ENCODE measurements around the gene KIF14.

- TF ChIP-seq, protein P1, sequence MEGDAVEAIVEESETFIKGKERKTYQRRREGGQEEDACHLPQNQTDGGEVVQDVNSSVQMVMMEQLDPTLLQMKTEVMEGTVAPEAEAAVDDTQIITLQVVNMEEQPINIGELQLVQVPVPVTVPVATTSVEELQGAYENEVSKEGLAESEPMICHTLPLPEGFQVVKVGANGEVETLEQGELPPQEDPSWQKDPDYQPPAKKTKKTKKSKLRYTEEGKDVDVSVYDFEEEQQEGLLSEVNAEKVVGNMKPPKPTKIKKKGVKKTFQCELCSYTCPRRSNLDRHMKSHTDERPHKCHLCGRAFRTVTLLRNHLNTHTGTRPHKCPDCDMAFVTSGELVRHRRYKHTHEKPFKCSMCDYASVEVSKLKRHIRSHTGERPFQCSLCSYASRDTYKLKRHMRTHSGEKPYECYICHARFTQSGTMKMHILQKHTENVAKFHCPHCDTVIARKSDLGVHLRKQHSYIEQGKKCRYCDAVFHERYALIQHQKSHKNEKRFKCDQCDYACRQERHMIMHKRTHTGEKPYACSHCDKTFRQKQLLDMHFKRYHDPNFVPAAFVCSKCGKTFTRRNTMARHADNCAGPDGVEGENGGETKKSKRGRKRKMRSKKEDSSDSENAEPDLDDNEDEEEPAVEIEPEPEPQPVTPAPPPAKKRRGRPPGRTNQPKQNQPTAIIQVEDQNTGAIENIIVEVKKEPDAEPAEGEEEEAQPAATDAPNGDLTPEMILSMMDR (IDR thresholded peaks at IDR 0.05): no peak
- TF ChIP-seq POLR2A (IDR thresholded peaks at IDR 0.05): no peak
Measured at GRCh38 chr1:200644021-200644420, 23.5 kb upstream of the KIF14 start.
